Prostate gland (tissue), 2 donors: ENCODE results near the gene ABCA13.

ENCODE experiments used
- CTCF ChIP-seq, 4 experiments: fragments of 200-600 bp in 2 of 4; fragments of 450-650 bp in 2 of 4; sonication (generic) in 2 of 4; IDR thresholded peaks; 1 replicate in 3 of 4; 2 replicates in 1 of 4; pipeline ENCODE4 v1.5.1; 2016 to 2019; ENCODE audit warnings: antibody characterized with exemption in 4 of 4, mild to moderate bottlenecking in 2 of 4, moderate library complexity in 2 of 4
- POLR2AphosphoS5 ChIP-seq: sonication (generic); formaldehyde crosslinking; IDR thresholded peaks from one replicate; pipeline ENCODE4 v1.6.1; 2017; ENCODE audit warnings: antibody characterized with exemption

GRCh38 chr7:48193421-48193820 lies 22.2 kb downstream of the ABCA13 start:
- no peak for TF ChIP-seq CTCF (IDR thresholded peaks at IDR 0.05)
- TF ChIP-seq POLR2AphosphoS5: no peak
